Keratinocyte (primary cell): ENCODE measurements around the gene ARHGDIG. TPM values are rescaled to one million over a fixed set of nuclear protein-coding genes. Genes with fewer than 3 reads are reported as not detected.

ENCODE experiments used
- DNase-seq: peaks from one replicate; pipeline ENCODE4 v3.0.0-alpha.2; 2011; ENCODE audit warnings: low read depth, missing footprints, low spot score
- FAIRE-seq: peaks from 2 replicates; lab custom pipeline; 2011; peaks lifted over from hg19 to GRCh38; lab: Jason Lieb, UNC
- H2AFZ ChIP-seq: 2 replicates; pipeline ENCODE4 v1.6.0; 2012; ENCODE audit warnings: low read length, control low read depth, inconsistent platforms; ENCODE audit not compliant: control insufficient read depth
- H3K27ac ChIP-seq: 2 replicates; pipeline ENCODE4 v1.5.1; 2011; ENCODE audit warnings: low read length; ENCODE audit not compliant: control insufficient read depth, insufficient read depth
- H3K27me3 ChIP-seq: 3 replicates; pipeline ENCODE4 v1.6.0; 2011; ENCODE audit warnings: low read length; ENCODE audit not compliant: control insufficient read depth, insufficient read depth; ENCODE audit errors: extremely low read depth
- H3K36me3 ChIP-seq, 2 experiments: 2 replicates in 1 of 2; 3 replicates in 1 of 2; pipeline ENCODE4 v1.5.1; 2011; ENCODE audit warnings: low read length in 2 of 2, mild to moderate bottlenecking in 1 of 2; ENCODE audit not compliant: control insufficient read depth in 2 of 2, insufficient read depth in 2 of 2; ENCODE audit errors: extremely low read depth in 1 of 2
- H3K4me1 ChIP-seq: 3 replicates; pipeline ENCODE4 v1.5.1; 2011; ENCODE audit warnings: low read length; ENCODE audit not compliant: control insufficient read depth, insufficient read depth; ENCODE audit errors: extremely low read depth
- H3K4me2 ChIP-seq: 3 replicates; pipeline ENCODE4 v1.6.0; 2011; ENCODE audit warnings: low read depth, low read length; ENCODE audit not compliant: control insufficient read depth, insufficient read depth; ENCODE audit errors: extremely low read depth
- H3K4me3 ChIP-seq, 3 experiments: fragments of 200-600 bp in 1 of 3; sonication (generic) in 1 of 3; 2 replicates in 2 of 3; 3 replicates in 1 of 3; pipeline ENCODE4 v1.5.1; 2011 to 2016; ENCODE audit warnings: low read length in 3 of 3, mild to moderate bottlenecking in 3 of 3, control low read depth in 2 of 3, inconsistent platforms in 1 of 3, low read depth in 1 of 3, mixed read lengths in 1 of 3, mixed run types in 1 of 3, moderate library complexity in 1 of 3; ENCODE audit not compliant: control insufficient read depth in 2 of 3, insufficient read depth in 2 of 3; ENCODE audit errors: extremely low read depth in 1 of 3
- H3K79me2 ChIP-seq: 2 replicates; pipeline ENCODE4 v1.6.0; 2012; ENCODE audit warnings: low read length; ENCODE audit not compliant: control insufficient read depth, insufficient read depth
- H3K9ac ChIP-seq: 3 replicates; pipeline ENCODE4 v1.6.0; 2011; ENCODE audit warnings: low read length; ENCODE audit not compliant: control insufficient read depth, insufficient read depth; ENCODE audit errors: extremely low read depth
- H3K9me1 ChIP-seq: 3 replicates; pipeline ENCODE4 v1.6.0; 2011; ENCODE audit warnings: low read length; ENCODE audit not compliant: control insufficient read depth, insufficient read depth; ENCODE audit errors: extremely low read depth
- H3K9me3 ChIP-seq: 2 replicates; pipeline ENCODE4 v1.5.1; 2012; ENCODE audit warnings: low read depth, low read length; ENCODE audit not compliant: control insufficient read depth
- H4K20me1 ChIP-seq: 3 replicates; pipeline ENCODE4 v1.6.0; 2011; ENCODE audit warnings: low read length; ENCODE audit not compliant: control insufficient read depth, insufficient read depth; ENCODE audit errors: extremely low read depth
- EZH2 ChIP-seq: IDR thresholded peaks from one replicate; pipeline ENCODE4 v1.6.1; 2012; ENCODE audit warnings: inconsistent platforms, mild to moderate bottlenecking, low read length, moderate library complexity
- dilution Hi-C: fragments of 300-500 bp; cut with MboI; formaldehyde crosslinking; loops from one replicate; pipeline ENCODE4 v1.7.0; 2020; ENCODE audit warnings: low sequenced_read_pairs; ENCODE audit not compliant: extremely low pct_ligation_motif_present
- polyA plus RNA-seq, 5 experiments: library from polyadenylated mRNA; depleted of rRNA in 3 of 5; stranded (reverse) in 3 of 5; stranded (forward) in 1 of 5; unstranded in 1 of 5; fragments of >200 nt; gene quantifications; 1 replicate in 1 of 5; 2 replicates in 3 of 5; 3 replicates in 1 of 5; pipeline versions ENCODE4 v1.2.1 to v1.2.3, GENCODE V29; 2011 to 2012; ENCODE audit warnings: missing spikeins in 2 of 5, low read depth in 1 of 5, low replicate concordance in 1 of 5
- TF ChIP-seq, protein P1 (sequence below), 3 experiments: IDR thresholded peaks in 1 of 3; conservative IDR thresholded peaks in 1 of 3; optimal IDR thresholded peaks in 1 of 3; 2 replicates in 2 of 3; 3 replicates in 1 of 3; pipeline versions ENCODE3 to v1.5.1; 2011; ENCODE audit warnings: low read length in 3 of 3, mild to moderate bottlenecking in 3 of 3, moderate library complexity in 2 of 3, control low read depth in 1 of 3, inconsistent platforms in 1 of 3; ENCODE audit not compliant: insufficient read depth in 2 of 3; ENCODE audit errors: extremely low read depth in 1 of 3

Gene ARHGDIG
- polyA plus RNA-seq, 1 donor (not counting 4 experiments of a cell fraction or from before 2014, with no cell fraction given): 0.17 TPM

DNA sequence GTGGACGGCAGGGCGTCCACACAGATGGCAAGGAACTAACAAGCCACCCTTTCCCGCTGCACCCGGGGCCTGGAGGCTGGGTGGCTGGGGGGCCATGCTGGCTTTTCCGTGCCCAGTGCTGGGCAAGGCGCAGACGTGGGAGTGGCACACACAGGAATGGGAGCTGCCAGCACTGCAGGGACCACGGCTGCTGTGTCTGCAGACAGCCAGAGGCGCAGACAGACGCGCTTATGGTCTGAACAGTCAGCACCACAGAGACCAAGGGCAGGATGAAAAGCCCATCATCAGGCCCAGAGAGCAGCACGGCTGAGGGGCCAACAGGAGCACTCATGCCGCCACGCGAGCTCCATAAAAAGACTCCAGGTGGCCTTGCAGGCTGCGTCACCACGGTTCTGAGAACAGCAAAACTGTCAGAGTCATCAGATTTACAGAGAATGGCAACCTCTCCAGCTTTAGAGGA, 26.6 kb downstream of the ARHGDIG start:
- no peak overlapping the region for H3K27ac ChIP-seq
- H3K9me1 ChIP-seq: no peaks in the 10 kb centered on the region
- H3K4me3 ChIP-seq: no peak overlapping the region
- H3K9me3 ChIP-seq: no peaks in the 10 kb centered on the region
- FAIRE-seq (no peak), DNase-seq (no peak)
- no peak for TF ChIP-seq EZH2
- TF ChIP-seq, protein P1, sequence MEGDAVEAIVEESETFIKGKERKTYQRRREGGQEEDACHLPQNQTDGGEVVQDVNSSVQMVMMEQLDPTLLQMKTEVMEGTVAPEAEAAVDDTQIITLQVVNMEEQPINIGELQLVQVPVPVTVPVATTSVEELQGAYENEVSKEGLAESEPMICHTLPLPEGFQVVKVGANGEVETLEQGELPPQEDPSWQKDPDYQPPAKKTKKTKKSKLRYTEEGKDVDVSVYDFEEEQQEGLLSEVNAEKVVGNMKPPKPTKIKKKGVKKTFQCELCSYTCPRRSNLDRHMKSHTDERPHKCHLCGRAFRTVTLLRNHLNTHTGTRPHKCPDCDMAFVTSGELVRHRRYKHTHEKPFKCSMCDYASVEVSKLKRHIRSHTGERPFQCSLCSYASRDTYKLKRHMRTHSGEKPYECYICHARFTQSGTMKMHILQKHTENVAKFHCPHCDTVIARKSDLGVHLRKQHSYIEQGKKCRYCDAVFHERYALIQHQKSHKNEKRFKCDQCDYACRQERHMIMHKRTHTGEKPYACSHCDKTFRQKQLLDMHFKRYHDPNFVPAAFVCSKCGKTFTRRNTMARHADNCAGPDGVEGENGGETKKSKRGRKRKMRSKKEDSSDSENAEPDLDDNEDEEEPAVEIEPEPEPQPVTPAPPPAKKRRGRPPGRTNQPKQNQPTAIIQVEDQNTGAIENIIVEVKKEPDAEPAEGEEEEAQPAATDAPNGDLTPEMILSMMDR (optimal IDR thresholded peaks at IDR 0.05 in 1 of 3, IDR thresholded peaks at IDR 0.05 in 1 of 3, conservative IDR thresholded peaks at IDR 0.05 in 1 of 3; ENCODE audit: extremely low read depth in 1 of 3, insufficient read depth in 2 of 3, low read length in 3 of 3): no peak
- no peak overlapping the region for H2AFZ ChIP-seq
- peaks cover 5% of the 10 kb centered on the region for H4K20me1 ChIP-seq
- H3K9ac ChIP-seq: no peak overlapping the region
- dilution Hi-C loops: no loop called here
- no peak overlapping the region for H3K4me2 ChIP-seq
- H3K27me3 ChIP-seq: no peaks in the 10 kb centered on the region
- peaks cover 14% of the 10 kb centered on the region for H3K79me2 ChIP-seq
- H3K4me1 ChIP-seq: peaks cover 10% of the 10 kb centered on the region
- peaks cover 22 to 40% of the 10 kb centered on the region in 2 experiments for H3K36me3 ChIP-seq

- FAIRE-seq: no peak
- H3K9ac ChIP-seq: no peak overlapping the region
- H3K27ac ChIP-seq: no peak overlapping the region
- no peak overlapping the region for H3K4me2 ChIP-seq
- peaks cover 14% of the 10 kb centered on the region for H3K79me2 ChIP-seq
- no peaks in the 10 kb centered on the region for H3K27me3 ChIP-seq
- DNase-seq: no peak
- H3K9me3 ChIP-seq: no peaks in the 10 kb centered on the region
- H3K4me3 ChIP-seq: no peak overlapping the region
- H4K20me1 ChIP-seq: peaks cover 3% of the 10 kb centered on the region
- H3K36me3 ChIP-seq: peaks cover 25 to 35% of the 10 kb centered on the region in 2 experiments
- dilution Hi-C loops: no loop called here
- H3K4me1 ChIP-seq: peaks cover 10% of the 10 kb centered on the region
- no peak overlapping the region for H2AFZ ChIP-seq
- TF ChIP-seq EZH2: no peak
- TF ChIP-seq, protein P1 (optimal IDR thresholded peaks at IDR 0.05 in 1 of 3, IDR thresholded peaks at IDR 0.05 in 1 of 3, conservative IDR thresholded peaks at IDR 0.05 in 1 of 3; ENCODE audit: extremely low read depth in 1 of 3, insufficient read depth in 2 of 3, low read length in 3 of 3): no peak
- no peaks in the 10 kb centered on the region for H3K9me1 ChIP-seq
These were observed 27.4 kb downstream of the ARHGDIG start for GRCh38 chr16:307691-308312.
